Medulla oblongata (tissue), 1 donor: ENCODE measurements around the gene AACS.
"Not testable (repeated sequence)": the region's sequence is repeated elsewhere in the genome, so short reads cannot be mapped to it uniquely, and the experiment has no call there.

Experiments used
- DNase-seq: peaks from one replicate; pipeline ENCODE4 v3.0.0-alpha.2; 2015; ENCODE audit errors: extremely low spot score

AACS gene

GRCh38 chr12:125065021-125065918 is at the start of gene AACS:
Gene AACS (plus strand): TSS chr12:125065435. CDS start chr12:125065585, 150 bp downstream.
- peak; percentile 81 for DNase-seq

GRCh38 chr12:125015680-125016310 is 49.4 kb upstream of the AACS start:
- DNase-seq, result peak; percentile 79

DNA sequence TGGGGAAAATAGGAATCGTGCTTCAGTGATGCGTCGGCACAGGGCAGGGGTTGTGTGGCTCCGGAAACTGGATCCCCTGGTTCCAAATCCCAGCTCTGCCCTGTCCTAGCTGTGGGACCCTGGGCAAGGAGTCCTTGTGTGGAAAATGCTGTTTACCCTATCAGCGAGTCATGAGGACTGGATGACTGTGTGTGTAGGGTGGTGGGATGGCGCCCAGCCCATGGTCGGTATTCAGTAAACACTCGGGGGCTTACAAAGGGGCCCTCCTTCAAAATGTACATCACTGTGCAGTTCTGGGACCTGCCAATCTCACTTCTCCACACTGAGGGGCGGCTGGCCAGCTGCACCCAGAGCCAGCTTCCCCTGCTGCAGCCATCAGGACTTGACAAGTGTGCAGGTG is 47.4 kb upstream of the AACS start:
- DNase-seq, result no peak

GRCh38 chr12:125018356-125018755 is 46.9 kb upstream of the AACS start:
- DNase-seq, result no peak

DNA sequence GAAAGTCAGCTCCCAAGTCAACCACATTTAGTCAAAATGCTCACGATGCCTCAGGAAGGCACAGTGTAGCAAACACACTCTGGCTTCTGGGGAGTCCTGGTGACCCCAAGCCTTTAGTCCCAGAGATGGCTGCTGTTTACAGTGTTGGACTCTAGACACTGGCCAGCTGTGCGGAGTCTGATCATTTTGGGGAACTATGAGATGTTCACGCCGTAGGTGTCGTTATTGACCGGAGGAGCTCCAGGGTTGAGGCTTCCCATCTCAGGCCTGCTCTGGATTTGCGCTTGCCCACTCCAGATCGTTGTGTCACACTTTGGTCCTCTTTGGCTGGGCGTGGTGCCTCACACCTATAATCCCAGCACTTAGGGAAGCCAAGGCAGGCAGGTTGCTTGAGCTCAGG is 44.1 kb upstream of the AACS start:
- DNase-seq, result no peak

DNA sequence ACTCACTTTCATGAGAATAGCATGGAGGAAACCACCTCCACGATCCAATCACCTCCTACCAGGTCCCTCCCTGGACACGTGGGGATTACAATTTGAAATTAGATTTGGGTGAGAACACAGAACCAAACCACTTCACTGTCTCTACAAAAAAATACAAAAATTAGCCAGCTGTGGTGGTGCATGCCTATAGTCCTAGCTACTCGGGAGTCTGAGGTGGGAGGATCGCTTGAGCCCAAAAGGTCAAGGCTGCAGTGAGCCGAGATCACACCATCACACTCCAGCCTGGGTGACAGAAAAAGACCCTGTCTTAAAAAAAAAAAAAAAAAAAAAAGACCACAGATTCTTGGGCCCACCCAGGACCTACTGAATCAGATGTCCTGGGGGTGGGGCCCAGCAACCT is 43.5 kb upstream of the AACS start:
- no peak for DNase-seq

DNA sequence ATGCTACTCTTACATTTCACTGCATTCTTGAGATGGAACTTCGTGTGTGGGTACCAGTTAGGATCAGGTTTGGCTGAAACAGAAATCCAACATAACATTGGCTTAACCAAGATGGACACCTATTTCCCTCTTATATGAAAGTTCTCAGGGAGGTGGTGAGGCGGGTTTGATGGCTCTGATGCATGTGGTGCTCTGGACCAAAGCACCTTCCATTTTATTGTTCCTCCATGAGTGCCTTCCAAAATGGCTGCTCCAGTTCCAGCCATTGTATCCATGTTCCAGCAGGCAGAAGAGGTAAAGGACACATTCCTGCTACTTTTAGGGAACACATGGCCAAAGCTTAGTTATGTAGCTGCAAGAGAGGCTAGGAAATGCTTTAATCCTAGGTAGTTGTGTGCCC is 42.2 kb upstream of the AACS start:
- DNase-seq, result no peak

DNA sequence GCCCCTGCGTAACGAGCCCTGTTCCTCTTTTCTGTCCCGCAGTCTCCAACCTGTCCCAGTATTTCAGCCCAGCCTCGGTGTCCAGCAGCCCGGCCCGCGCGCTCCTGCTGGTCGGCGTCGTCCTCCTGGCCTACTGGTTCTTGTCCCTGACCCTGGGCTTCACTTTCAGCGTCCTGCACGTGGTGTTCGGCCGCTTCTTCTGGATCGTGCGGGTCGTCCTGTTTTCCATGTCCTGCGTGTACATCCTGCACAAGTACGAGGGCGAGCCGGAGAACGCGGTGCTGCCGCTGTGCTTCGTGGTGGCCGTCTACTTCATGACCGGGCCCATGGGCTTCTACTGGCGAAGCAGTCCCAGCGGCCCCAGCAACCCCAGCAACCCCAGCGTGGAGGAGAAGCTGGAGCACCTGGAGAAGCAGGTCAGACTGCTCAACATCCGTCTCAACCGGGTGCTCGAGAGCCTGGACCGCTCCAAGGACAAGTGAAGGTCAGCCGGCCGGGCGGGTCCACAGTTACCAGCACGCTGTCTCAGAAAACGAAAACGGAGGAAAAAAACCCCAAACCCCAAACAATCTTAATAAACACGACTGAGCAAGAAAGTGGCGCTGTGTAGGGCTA is 40.2 kb upstream of the AACS start:
- no peak for DNase-seq

GRCh38 chr12:125025606-125026235 is 39.5 kb upstream of the AACS start:
- DNase-seq, result no peak

DNA sequence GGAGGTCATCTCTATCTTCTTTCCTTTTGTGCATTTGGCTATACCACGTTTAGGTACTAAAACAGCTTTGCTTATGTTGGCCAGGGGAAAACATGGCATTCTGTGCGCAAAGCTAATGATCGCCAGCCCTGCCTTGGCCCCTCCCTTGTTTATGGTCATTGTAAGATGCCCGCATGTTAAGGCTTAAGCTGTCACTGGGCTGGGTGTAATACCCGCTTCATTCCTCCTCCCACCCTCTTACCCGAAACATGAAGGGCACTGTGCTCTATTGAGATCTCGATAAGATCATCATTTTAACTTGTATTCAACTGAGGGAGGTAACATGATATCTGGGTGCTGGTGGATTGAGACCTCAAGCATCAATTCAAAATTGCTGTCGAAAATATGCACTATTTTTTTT is 37.1 kb upstream of the AACS start:
- DNase-seq, result no peak

DNA sequence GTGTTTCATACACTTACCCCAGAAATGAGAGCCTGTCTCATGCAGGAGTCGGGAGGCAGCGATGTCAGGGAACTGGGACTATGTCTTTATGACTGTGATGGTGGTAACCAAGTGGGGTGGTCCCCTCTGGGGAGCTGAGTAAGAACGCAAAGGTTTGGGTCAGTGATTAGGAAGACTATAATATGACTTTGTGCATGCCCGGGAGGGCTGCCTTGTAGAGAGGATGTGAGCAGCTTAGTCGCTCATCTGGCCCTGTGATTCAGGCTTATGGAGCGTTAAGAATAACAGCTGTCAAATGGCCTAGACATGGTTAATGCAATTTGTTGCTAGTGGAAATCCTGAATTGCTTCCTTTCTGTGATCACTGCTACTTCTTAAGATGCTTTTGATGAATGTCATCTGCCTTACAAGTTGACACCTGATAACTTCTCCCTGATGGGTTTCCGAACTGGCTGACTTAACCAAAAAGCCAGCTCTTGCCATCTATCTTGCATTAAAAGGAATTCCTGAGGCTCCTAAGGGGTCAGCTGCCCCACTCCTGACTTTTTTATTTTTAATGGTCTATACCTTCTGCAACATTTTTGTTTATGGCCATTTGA is 35.4 kb upstream of the AACS start:
- no peak for DNase-seq

GRCh38 chr12:125031471-125031870 is 33.8 kb upstream of the AACS start:
- DNase-seq, result not testable (repeated sequence)

GRCh38 chr12:125032466-125033152 is 32.6 kb upstream of the AACS start:
- no peak for DNase-seq

- DNase-seq, result no peak
Observed at GRCh38 chr12:125033288-125033687, 31.9 kb upstream of the AACS start.

GRCh38 chr12:125038976-125039625 is 26.1 kb upstream of the AACS start:
- no peak for DNase-seq

GRCh38 chr12:125049093-125049458 is 16.2 kb upstream of the AACS start:
- DNase-seq, result no peak

DNA sequence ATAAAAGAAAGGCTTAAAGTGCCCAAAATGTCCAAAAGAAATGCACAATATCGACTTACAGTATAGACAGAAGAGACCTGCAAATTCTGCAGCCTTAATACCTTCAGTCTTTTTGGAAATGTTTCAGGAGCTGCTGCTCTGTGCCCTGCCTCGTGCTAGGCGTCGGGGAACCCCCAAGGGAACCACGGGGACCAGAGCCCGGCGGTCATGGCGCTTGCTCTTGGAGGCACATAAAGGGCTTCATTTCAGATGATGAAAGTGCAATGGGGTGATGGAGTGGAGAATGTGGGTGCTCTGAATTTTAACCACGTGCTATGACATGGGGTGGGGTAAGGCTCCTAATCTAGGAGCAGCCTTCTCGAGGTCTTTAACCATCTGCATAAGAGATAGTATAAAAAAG is 14.8 kb upstream of the AACS start:
- DNase-seq, result no peak

- peak; percentile 29 for DNase-seq
Observed at GRCh38 chr12:125050868-125051267, 14.4 kb upstream of the AACS start.

GRCh38 chr12:125053821-125054220 is 11.4 kb upstream of the AACS start:
- DNase-seq, result no peak

DNA sequence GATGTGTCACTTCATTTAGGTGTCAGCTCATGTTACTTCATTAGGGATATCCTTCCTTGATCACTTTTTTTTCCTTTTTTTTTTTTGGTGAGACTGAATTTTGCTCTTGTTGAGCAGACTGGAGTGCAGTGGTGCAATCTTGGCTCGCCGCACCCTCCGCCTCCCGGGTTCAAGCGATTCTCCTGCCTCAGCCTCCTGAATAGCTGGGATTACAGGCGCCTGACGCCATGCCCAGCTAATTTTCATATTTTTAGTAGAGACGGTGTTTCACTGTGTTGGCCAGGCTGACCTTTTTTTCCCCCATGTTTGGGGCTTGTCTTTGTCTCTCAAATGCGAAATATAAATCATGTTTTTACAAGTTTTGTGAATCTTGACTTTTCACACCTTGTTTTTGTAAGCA is 9.6 kb upstream of the AACS start:
- no peak for DNase-seq

DNA sequence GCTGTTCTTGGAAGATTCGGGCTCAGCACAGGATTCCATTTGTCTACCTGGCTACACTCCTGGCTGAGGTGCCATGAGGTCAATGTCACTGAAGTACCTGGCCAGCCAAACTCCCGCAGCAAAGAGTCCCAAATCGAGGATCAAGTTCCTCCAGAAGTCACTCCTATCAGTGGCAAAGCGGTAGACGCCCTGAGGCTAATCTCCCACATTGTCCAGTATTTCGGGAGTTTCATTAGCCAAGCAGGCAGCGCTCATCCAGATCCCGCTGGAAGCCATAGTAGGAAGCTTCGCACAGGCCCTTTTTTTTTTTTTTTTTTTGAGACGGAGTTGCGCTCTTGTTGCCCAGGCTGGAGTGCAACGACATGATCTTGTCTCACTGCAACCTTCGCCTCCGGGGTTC is 8.9 kb upstream of the AACS start:
- DNase-seq, result no peak
